SK-N-SH (cell line): ENCODE measurements around the gene ZCCHC7. TPM values are rescaled to one million over a fixed set of nuclear protein-coding genes. Genes with fewer than 3 reads are reported as not detected.

Experiments
- CTCF ChIA-PET: fragments of 300-600, 350-600 bp; formaldehyde crosslinking; extraction: SDS; loops from one replicate; lab custom pipeline; 2021; lab: Yijun Ruan, JAX
- POLR2A ChIA-PET: fragments of 350-600 bp; sonication (Branson Sonifier 250); formaldehyde crosslinking; extraction: SDS; loops from one replicate; lab custom pipeline; 2020; ENCODE audit warnings: antibody characterized with exemption, inconsistent platforms; lab: Yijun Ruan, JAX
- DNase-seq: peaks from one replicate; pipeline ENCODE4 v3.0.0; 2012
- H2AFZ ChIP-seq: fragments of 200-600 bp; sonication (generic); 2 replicates; pipeline ENCODE4 v1.8.1; 2016; ENCODE audit warnings: antibody characterized with exemption, mild to moderate bottlenecking, low read depth
- H3F3A ChIP-seq: fragments of 200-600 bp; sonication (generic); replicated peaks from 2 replicates; pipeline ENCODE3; 2016; ENCODE audit warnings: antibody characterized with exemption, mild to moderate bottlenecking; ENCODE audit not compliant: insufficient read depth
- H3K27ac ChIP-seq, 2 experiments: fragments of 200-500 bp in 1 of 2; fragments of 200-600 bp in 1 of 2; sonication (Bioruptor generic) in 1 of 2; sonication (generic), shearing (Covaris generic) in 1 of 2; 2 replicates each; pipeline versions ENCODE4 v1.5.1 to v1.6.1; 2014 to 2016; ENCODE audit warnings: low read depth in 2 of 2, inconsistent platforms in 1 of 2, low read length in 1 of 2, mild to moderate bottlenecking in 1 of 2, mixed read lengths in 1 of 2
- H3K27me3 ChIP-seq: fragments of 200-600 bp; sonication (generic), shearing (Covaris generic); 2 replicates; pipeline ENCODE4 v1.6.1; 2016; ENCODE audit warnings: mixed run types; ENCODE audit not compliant: insufficient read depth
- H3K36me3 ChIP-seq, 2 experiments: fragments of 200-500 bp in 1 of 2; fragments of 200-600 bp in 1 of 2; sonication (Bioruptor generic) in 1 of 2; sonication (generic) in 1 of 2; replicated peaks in 1 of 2; 2 replicates each; pipeline versions ENCODE3 to v1.5.1; 2014 to 2016; ENCODE audit warnings: low read length in 1 of 2, mild to moderate bottlenecking in 1 of 2; ENCODE audit not compliant: insufficient read depth in 2 of 2, control insufficient read depth in 1 of 2
- H3K4me1 ChIP-seq, 2 experiments: fragments of 200-500 bp in 1 of 2; fragments of 200-600 bp in 1 of 2; sonication (Bioruptor generic) in 1 of 2; sonication (generic), shearing (Covaris generic) in 1 of 2; 2 replicates each; pipeline versions ENCODE4 v1.5.1 to v1.6.1; 2014 to 2016; ENCODE audit warnings: low read depth in 1 of 2, low read length in 1 of 2, mixed run types in 1 of 2; ENCODE audit not compliant: insufficient read depth in 2 of 2, control insufficient read depth in 1 of 2
- H3K4me2 ChIP-seq: fragments of 200-600 bp; sonication (generic), shearing (Covaris generic); 2 replicates; pipeline ENCODE4 v1.6.1; 2017; ENCODE audit warnings: mixed run types
- H3K4me3 ChIP-seq, 2 experiments: fragments of 200-500 bp in 1 of 2; fragments of 200-600 bp in 1 of 2; sonication (Bioruptor generic) in 1 of 2; sonication (generic), shearing (Covaris generic) in 1 of 2; 2 replicates each; pipeline versions ENCODE4 v1.5.1 to v1.8.1; 2014 to 2016; ENCODE audit warnings: low read depth in 2 of 2, inconsistent platforms in 1 of 2, low read length in 1 of 2, mild to moderate bottlenecking in 1 of 2, mixed read lengths in 1 of 2, moderate library complexity in 1 of 2
- H3K79me2 ChIP-seq: fragments of 200-600 bp; sonication (generic); 2 replicates; pipeline ENCODE4 v1.8.1; 2017; ENCODE audit warnings: mild to moderate bottlenecking; ENCODE audit not compliant: insufficient read depth
- H3K9ac ChIP-seq: fragments of 200-600 bp; sonication (generic); 2 replicates; pipeline ENCODE4 v1.6.1; 2017; ENCODE audit warnings: mixed run types
- H3K9me2 ChIP-seq: fragments of 200-600 bp; sonication (generic); 2 replicates; pipeline ENCODE4 v1.6.1; 2017; ENCODE audit warnings: mixed run types
- H3K9me3 ChIP-seq: fragments of 200-600 bp; sonication (generic); 2 replicates; pipeline ENCODE4 v1.6.1; 2017; ENCODE audit warnings: mixed run types, mild to moderate bottlenecking, moderate library complexity
- H4K20me1 ChIP-seq: fragments of 200-600 bp; sonication (generic); 2 replicates; pipeline ENCODE4 v1.6.1; 2017; ENCODE audit warnings: mild to moderate bottlenecking, mixed run types; ENCODE audit not compliant: insufficient read depth
- CHD2 ChIP-seq: fragments of 150-350 bp; IDR thresholded peaks from 2 replicates; pipeline ENCODE4 v1.6.1; 2018; ENCODE audit warnings: low read length; ENCODE audit not compliant: partially characterized antibody
- ELF1 ChIP-seq: IDR thresholded peaks from 2 replicates; pipeline ENCODE4 v1.4.0; 2012
- FOXJ3 ChIP-seq: sonication (generic); formaldehyde crosslinking; IDR thresholded peaks from 2 replicates; pipeline ENCODE4 v1.5.1; 2020; ENCODE audit warnings: mild to moderate bottlenecking, missing genetic modification reagents
- FOXM1 ChIP-seq: IDR thresholded peaks from 2 replicates; pipeline ENCODE4 v1.4.0; 2012; ENCODE audit warnings: low read depth, mild to moderate bottlenecking
- JUND ChIP-seq: IDR thresholded peaks from 2 replicates; pipeline ENCODE4 v1.4.0; 2012
- MEF2A ChIP-seq: IDR thresholded peaks from 2 replicates; pipeline ENCODE4 v1.4.0; 2012; ENCODE audit warnings: low read depth, borderline replicate concordance
- NFIC ChIP-seq: IDR thresholded peaks from 2 replicates; pipeline ENCODE4 v1.4.0; 2012; ENCODE audit warnings: borderline replicate concordance
- RCOR1 ChIP-seq: fragments of 150-350 bp; IDR thresholded peaks from 2 replicates; pipeline ENCODE4 v1.6.1; 2017; ENCODE audit warnings: antibody characterized with exemption, low read length
- RFX5 ChIP-seq: IDR thresholded peaks from 2 replicates; pipeline ENCODE4 v1.6.1; 2012; ENCODE audit warnings: mild to moderate bottlenecking, improper control_type of control experiment, low read length
- RXRA ChIP-seq: IDR thresholded peaks from 2 replicates; pipeline ENCODE4 v1.4.0; 2012; ENCODE audit warnings: low read depth, mild to moderate bottlenecking, borderline replicate concordance
- TAF1 ChIP-seq: IDR thresholded peaks from 2 replicates; pipeline ENCODE4 v1.6.1; 2012; ENCODE audit warnings: low read depth, mild to moderate bottlenecking, low read length, moderate library complexity, borderline replicate concordance
- TCF12 ChIP-seq: IDR thresholded peaks from 2 replicates; pipeline ENCODE4 v1.4.0; 2012
- YY1 ChIP-seq: IDR thresholded peaks from 2 replicates; pipeline ENCODE4 v1.4.0; 2012; ENCODE audit warnings: low read depth, mild to moderate bottlenecking
- WGBS: methylation state at CpG from one replicate; pipeline ENCODE4 v1.1.6; 2017; ENCODE audit warnings: low lambda C conversion rate; 5-methylcytosine and 5-hydroxymethylcytosine counted together
- polyA plus RNA-seq, 3 experiments: library from polyadenylated mRNA; depleted of rRNA; stranded (reverse); fragments of >200 nt; gene quantifications; 2 replicates each; pipeline ENCODE4 v1.2.3, GENCODE V29; 2012
- TF ChIP-seq, protein P1 (sequence below): IDR thresholded peaks from 2 replicates; pipeline ENCODE4 v1.4.0; 2012; ENCODE audit warnings: low read depth
- TF ChIP-seq, protein P2 (sequence below): fragments of 150-350 bp; IDR thresholded peaks from 2 replicates; pipeline ENCODE4 v1.6.1; 2016; ENCODE audit warnings: mild to moderate bottlenecking, low read depth, low read length
- TF ChIP-seq, protein P3 (sequence below): fragments of 150-350 bp; IDR thresholded peaks from 2 replicates; pipeline ENCODE4 v1.6.1; 2017; ENCODE audit warnings: antibody characterized with exemption, low read length, low read depth, borderline replicate concordance
- TF ChIP-seq, protein P4 (sequence below): fragments of 200-600 bp; sonication (generic); IDR thresholded peaks from 2 replicates; pipeline ENCODE4 v1.6.1; 2017; ENCODE audit warnings: antibody characterized with exemption, mild to moderate bottlenecking, moderate library complexity
- TF ChIP-seq, protein P5 (sequence below): IDR thresholded peaks from 2 replicates; pipeline ENCODE4 v1.4.0; 2012; ENCODE audit warnings: low read depth, borderline replicate concordance

ZCCHC7 gene
- polyA plus RNA-seq, 1 of the 3 experiments (the other 2 are of a cell fraction): 12.6 TPM

DNA sequence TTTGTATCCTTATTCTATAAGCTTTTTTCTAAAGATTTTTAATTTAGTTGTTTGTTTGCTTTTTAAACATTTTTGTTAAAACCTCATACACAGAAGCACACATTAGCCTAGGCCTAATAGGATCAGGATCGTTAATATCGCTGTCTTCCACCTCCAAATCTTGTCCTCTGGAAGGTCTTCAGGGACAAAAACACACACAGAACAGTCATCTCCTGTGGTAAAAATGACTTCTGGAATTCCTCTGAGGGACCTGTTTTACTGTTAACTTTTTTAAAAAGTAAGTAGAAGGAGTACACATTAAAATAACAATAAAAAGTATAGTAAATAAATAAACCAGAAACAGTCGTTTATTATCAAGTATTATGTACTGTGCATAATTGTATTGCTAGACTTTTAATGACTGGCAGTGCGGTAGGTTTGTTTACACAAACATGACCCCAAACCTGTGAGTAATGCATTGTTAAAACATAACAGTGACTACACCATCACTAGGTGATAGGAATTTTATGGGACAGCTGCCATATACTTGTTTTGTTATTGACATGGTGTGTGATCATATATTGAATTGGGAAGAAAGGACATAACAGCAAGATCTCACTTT lies 109.6 kb downstream of the ZCCHC7 start:
- H3K27me3 ChIP-seq: no peaks in the 10 kb centered on the region
- ChIA-PET CTCF (interaction anchor here (1.6 kb wide), 1 partner anchor 250 kb away, joined by 3 read pairs; no protein-coding TSS in a partner anchor), POLR2A (no interaction called here)
- H3K9me3 ChIP-seq: no peaks in the 10 kb centered on the region
- no peak for TF ChIP-seq FOXJ3 (CRISPR knock-in tag)
- TF ChIP-seq MEF2A: no peak
- no peak for TF ChIP-seq JUND
- TF ChIP-seq, protein P1, sequence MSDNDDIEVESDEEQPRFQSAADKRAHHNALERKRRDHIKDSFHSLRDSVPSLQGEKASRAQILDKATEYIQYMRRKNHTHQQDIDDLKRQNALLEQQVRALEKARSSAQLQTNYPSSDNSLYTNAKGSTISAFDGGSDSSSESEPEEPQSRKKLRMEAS: no peak
- TF ChIP-seq, protein P2, sequence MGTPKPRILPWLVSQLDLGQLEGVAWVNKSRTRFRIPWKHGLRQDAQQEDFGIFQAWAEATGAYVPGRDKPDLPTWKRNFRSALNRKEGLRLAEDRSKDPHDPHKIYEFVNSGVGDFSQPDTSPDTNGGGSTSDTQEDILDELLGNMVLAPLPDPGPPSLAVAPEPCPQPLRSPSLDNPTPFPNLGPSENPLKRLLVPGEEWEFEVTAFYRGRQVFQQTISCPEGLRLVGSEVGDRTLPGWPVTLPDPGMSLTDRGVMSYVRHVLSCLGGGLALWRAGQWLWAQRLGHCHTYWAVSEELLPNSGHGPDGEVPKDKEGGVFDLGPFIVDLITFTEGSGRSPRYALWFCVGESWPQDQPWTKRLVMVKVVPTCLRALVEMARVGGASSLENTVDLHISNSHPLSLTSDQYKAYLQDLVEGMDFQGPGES: no peak
- no peak for TF ChIP-seq TAF1
- TF ChIP-seq, protein P3, sequence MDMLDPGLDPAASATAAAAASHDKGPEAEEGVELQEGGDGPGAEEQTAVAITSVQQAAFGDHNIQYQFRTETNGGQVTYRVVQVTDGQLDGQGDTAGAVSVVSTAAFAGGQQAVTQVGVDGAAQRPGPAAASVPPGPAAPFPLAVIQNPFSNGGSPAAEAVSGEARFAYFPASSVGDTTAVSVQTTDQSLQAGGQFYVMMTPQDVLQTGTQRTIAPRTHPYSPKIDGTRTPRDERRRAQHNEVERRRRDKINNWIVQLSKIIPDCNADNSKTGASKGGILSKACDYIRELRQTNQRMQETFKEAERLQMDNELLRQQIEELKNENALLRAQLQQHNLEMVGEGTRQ: no peak
- no peak for TF ChIP-seq ELF1
- TF ChIP-seq TCF12: no peak
- TF ChIP-seq, protein P4, sequence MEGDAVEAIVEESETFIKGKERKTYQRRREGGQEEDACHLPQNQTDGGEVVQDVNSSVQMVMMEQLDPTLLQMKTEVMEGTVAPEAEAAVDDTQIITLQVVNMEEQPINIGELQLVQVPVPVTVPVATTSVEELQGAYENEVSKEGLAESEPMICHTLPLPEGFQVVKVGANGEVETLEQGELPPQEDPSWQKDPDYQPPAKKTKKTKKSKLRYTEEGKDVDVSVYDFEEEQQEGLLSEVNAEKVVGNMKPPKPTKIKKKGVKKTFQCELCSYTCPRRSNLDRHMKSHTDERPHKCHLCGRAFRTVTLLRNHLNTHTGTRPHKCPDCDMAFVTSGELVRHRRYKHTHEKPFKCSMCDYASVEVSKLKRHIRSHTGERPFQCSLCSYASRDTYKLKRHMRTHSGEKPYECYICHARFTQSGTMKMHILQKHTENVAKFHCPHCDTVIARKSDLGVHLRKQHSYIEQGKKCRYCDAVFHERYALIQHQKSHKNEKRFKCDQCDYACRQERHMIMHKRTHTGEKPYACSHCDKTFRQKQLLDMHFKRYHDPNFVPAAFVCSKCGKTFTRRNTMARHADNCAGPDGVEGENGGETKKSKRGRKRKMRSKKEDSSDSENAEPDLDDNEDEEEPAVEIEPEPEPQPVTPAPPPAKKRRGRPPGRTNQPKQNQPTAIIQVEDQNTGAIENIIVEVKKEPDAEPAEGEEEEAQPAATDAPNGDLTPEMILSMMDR: no peak
- TF ChIP-seq CHD2: no peak
- TF ChIP-seq RXRA: no peak
- no peak for TF ChIP-seq YY1
- no peak for TF ChIP-seq RFX5
- no peak for TF ChIP-seq NFIC
- TF ChIP-seq, protein P5, sequence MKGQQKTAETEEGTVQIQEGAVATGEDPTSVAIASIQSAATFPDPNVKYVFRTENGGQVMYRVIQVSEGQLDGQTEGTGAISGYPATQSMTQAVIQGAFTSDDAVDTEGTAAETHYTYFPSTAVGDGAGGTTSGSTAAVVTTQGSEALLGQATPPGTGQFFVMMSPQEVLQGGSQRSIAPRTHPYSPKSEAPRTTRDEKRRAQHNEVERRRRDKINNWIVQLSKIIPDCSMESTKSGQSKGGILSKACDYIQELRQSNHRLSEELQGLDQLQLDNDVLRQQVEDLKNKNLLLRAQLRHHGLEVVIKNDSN: no peak
- no peak for TF ChIP-seq FOXM1
- TF ChIP-seq RCOR1: no peak
- no peaks in the 10 kb centered on the region for H3K9me2 ChIP-seq
- H3K36me3 ChIP-seq: peaks cover 0 to 2% of the 10 kb centered on the region in 2 experiments
- 0 out of 2 replicates have a peak, but pooled peaks cover 6% of the 10 kb centered on the region for H3K79me2 ChIP-seq
- H3K4me2 ChIP-seq: no peak overlapping the region
- no peak overlapping the region for H3K27ac ChIP-seq
- no peaks in the 10 kb centered on the region for H3F3A ChIP-seq
- no peak overlapping the region for H3K4me3 ChIP-seq
- H4K20me1 ChIP-seq: no peaks in the 10 kb centered on the region; the same call in 1 of the 2 replicates
- H3K4me1 ChIP-seq: no peaks in the 10 kb centered on the region; a peak in 1 of 4 replicates
- 83% methylated on average over 4 of the region's 4 CpGs for WGBS
- no peak overlapping the region for H2AFZ ChIP-seq
- H3K9ac ChIP-seq: no peak overlapping the region
- no peak for DNase-seq
